GM12878 (cell line): ENCODE measurements around the gene SMIM43. TPM values are rescaled to one million over a fixed set of nuclear protein-coding genes. Genes with fewer than 3 reads are reported as not detected.
A peak's percentile ranks its signal among the peaks of the same experiment; 100 is the strongest.

Experiments used
- ATF2 ChIP-seq: IDR thresholded peaks from 2 replicates; pipeline ENCODE4 v1.6.1; 2012; ENCODE audit warnings: low read length, inconsistent platforms
- ATF7 ChIP-seq: fragments of 450-650 bp; IDR thresholded peaks from 2 replicates; pipeline ENCODE4 v1.6.1; 2016; ENCODE audit warnings: low read depth, mild to moderate bottlenecking
- CBFB ChIP-seq: IDR thresholded peaks from 2 replicates; pipeline ENCODE4 v1.6.1; 2016; ENCODE audit warnings: antibody characterized with exemption, low read depth
- CREM ChIP-seq: IDR thresholded peaks from 2 replicates; pipeline ENCODE4 v1.6.1; 2014; ENCODE audit warnings: antibody characterized with exemption, low read depth
- ETV6 ChIP-seq, 2 experiments: fragments of 450-650 bp in 1 of 2; IDR thresholded peaks in 1 of 2; conservative IDR thresholded peaks in 1 of 2; 2 replicates each; pipeline ENCODE4 v1.6.1; 2014; ENCODE audit warnings: antibody characterized with exemption in 1 of 2, borderline replicate concordance in 1 of 2, low read depth in 1 of 2, mild to moderate bottlenecking in 1 of 2, moderate library complexity in 1 of 2
- GABPA ChIP-seq: IDR thresholded peaks from 2 replicates; pipeline ENCODE4 v1.6.1; 2014; ENCODE audit warnings: antibody characterized with exemption, low read depth, mild to moderate bottlenecking, inconsistent platforms
- GATAD2B ChIP-seq: fragments of 450-650 bp; conservative IDR thresholded peaks from 2 replicates; pipeline ENCODE4 v1.6.1; 2017; ENCODE audit warnings: low read depth, mild to moderate bottlenecking, moderate library complexity
- IRF5 ChIP-seq: fragments of 450-650 bp; IDR thresholded peaks from 2 replicates; pipeline ENCODE4 v1.6.1; 2017; ENCODE audit warnings: borderline replicate concordance
- JUNB ChIP-seq: IDR thresholded peaks from 2 replicates; pipeline ENCODE4 v1.6.1; 2016; ENCODE audit warnings: antibody characterized with exemption, mild to moderate bottlenecking
- MTA3 ChIP-seq: IDR thresholded peaks from 2 replicates; pipeline ENCODE4 v1.6.1; 2012; ENCODE audit warnings: low read length, inconsistent platforms, borderline replicate concordance
- NFIC ChIP-seq: IDR thresholded peaks from 2 replicates; pipeline ENCODE4 v1.6.1; 2012; ENCODE audit warnings: low read depth, mild to moderate bottlenecking, inconsistent platforms, low read length, moderate library complexity
- NR2F1 ChIP-seq: fragments of 450-650 bp; conservative IDR thresholded peaks from 2 replicates; pipeline ENCODE4 v1.6.1; 2017; ENCODE audit warnings: mild to moderate bottlenecking
- NRF1 ChIP-seq: conservative IDR thresholded peaks from 2 replicates; pipeline ENCODE4 v1.6.1; 2011; ENCODE audit warnings: mild to moderate bottlenecking, low read depth, low read length, improper control_type of control experiment
- RAD21 ChIP-seq: IDR thresholded peaks from 2 replicates; pipeline ENCODE4 v1.6.1; 2011; ENCODE audit warnings: mild to moderate bottlenecking, low read depth, low read length, moderate library complexity; ENCODE audit not compliant: insufficient read depth
- RUNX3 ChIP-seq: IDR thresholded peaks from 2 replicates; pipeline ENCODE4 v1.6.1; 2012; ENCODE audit warnings: low read length, inconsistent platforms
- SIX5 ChIP-seq: IDR thresholded peaks from 2 replicates; pipeline ENCODE4 v1.6.1; 2011; ENCODE audit warnings: mild to moderate bottlenecking, low read depth, low read length, moderate library complexity; ENCODE audit not compliant: severe bottlenecking
- SMAD1 ChIP-seq: fragments of 450-650 bp; IDR thresholded peaks from 2 replicates; pipeline ENCODE4 v1.6.1; 2018; ENCODE audit warnings: mild to moderate bottlenecking, low read depth; ENCODE audit not compliant: partially characterized antibody
- SP1 ChIP-seq: IDR thresholded peaks from one replicate; pipeline ENCODE4 v1.6.1; 2011; ENCODE audit warnings: low read depth, low read length
- SREBF1 ChIP-seq: IDR thresholded peaks from 2 replicates; pipeline ENCODE4 v1.6.1; 2012; ENCODE audit warnings: mild to moderate bottlenecking, low read length
- TAF1 ChIP-seq: IDR thresholded peaks from 2 replicates; pipeline ENCODE4 v1.6.1; 2011; ENCODE audit warnings: mild to moderate bottlenecking, low read depth, low read length, borderline replicate concordance
- WRNIP1 ChIP-seq: IDR thresholded peaks from 2 replicates; pipeline ENCODE4 v1.6.1; 2011; ENCODE audit warnings: low read depth, low read length, improper control_type of control experiment, borderline replicate concordance
- ZBED1 ChIP-seq: IDR thresholded peaks from 2 replicates; pipeline ENCODE4 v1.6.1; 2016; ENCODE audit warnings: borderline replicate concordance
- ZNF207 ChIP-seq: fragments of 450-650 bp; IDR thresholded peaks from 2 replicates; pipeline ENCODE4 v1.6.1; 2014; ENCODE audit warnings: antibody characterized with exemption, mild to moderate bottlenecking, borderline replicate concordance
- polyA plus RNA-seq, 11 experiments: library from polyadenylated mRNA; depleted of rRNA in 4 of 11; unstranded in 6 of 11; stranded (reverse) in 5 of 11; fragments of >200 nt; fragmentation: Nextera tagmentation in 4 of 11; fragmentation: Illumina TruSeq in 1 of 11; extraction: Ambion mirVana in 4 of 11; extraction: Trizol in 1 of 11; gene quantifications; 1 replicate in 1 of 11; 2 replicates in 10 of 11; pipeline versions ENCODE4 v1.2.1 to v1.2.3, GENCODE V29; 2011 to 2016; ENCODE audit warnings: inconsistent platforms in 2 of 11, missing spikeins in 2 of 11, low read depth in 1 of 11
- total RNA-seq, 4 experiments: library from RNA; depleted of rRNA in 3 of 4; stranded (reverse); fragments of >200 nt in 3 of 4; fragmentation: Illumina TruSeq in 1 of 4; extraction: Trizol in 1 of 4; gene quantifications; 2 replicates each; pipeline versions ENCODE4 v1.2.1 to v1.2.3, GENCODE V29; 2013 to 2021
- TF ChIP-seq, protein P1 (sequence below): fragments of 450-650 bp; IDR thresholded peaks from 2 replicates; pipeline ENCODE4 v1.6.1; 2017; ENCODE audit warnings: low read depth, mild to moderate bottlenecking, moderate library complexity
- TF ChIP-seq, protein P2 (sequence below): IDR thresholded peaks from 2 replicates; pipeline ENCODE4 v1.6.1; 2011; ENCODE audit warnings: mild to moderate bottlenecking, low read depth, low read length, moderate library complexity; ENCODE audit not compliant: insufficient replicate concordance
- TF ChIP-seq, protein P3 (sequence below): IDR thresholded peaks from 2 replicates; pipeline ENCODE4 v1.6.1; 2011; ENCODE audit warnings: borderline replicate concordance, low read depth, mild to moderate bottlenecking, moderate library complexity, mixed read lengths, low read length; ENCODE audit not compliant: insufficient read depth; ENCODE audit errors: extremely low read length

The SMIM43 gene
- total and polyA plus RNA-seq, 10 of the 15 experiments (the other 5 are each of a cell fraction or from before 2014, with no cell fraction given), result 0.12 TPM; not detected in 9

DNA sequence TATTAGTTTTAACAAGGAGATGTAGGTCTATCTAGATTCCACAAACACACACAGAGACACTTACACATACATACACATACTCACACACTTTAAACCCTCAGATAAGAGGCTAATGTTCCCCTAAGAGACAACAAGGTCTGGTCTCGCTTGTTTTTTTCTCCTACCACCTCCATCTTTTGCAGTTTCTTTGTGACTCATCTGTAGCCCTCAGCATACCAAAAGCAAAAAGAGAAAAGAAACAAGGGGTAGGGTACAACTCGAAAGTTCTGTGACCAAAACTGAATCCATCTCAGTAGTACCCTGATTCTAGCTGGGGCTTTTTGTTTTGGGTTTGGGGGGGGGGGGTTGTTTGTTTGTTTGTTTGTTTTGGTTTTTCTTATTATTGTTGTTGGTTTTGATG is 23.9 kb upstream of the SMIM43 start (continued):
- TF ChIP-seq RAD21, result 0 out of 2 replicates have a peak, but pooled peaks have one; percentile 8
- TF ChIP-seq, protein P1, sequence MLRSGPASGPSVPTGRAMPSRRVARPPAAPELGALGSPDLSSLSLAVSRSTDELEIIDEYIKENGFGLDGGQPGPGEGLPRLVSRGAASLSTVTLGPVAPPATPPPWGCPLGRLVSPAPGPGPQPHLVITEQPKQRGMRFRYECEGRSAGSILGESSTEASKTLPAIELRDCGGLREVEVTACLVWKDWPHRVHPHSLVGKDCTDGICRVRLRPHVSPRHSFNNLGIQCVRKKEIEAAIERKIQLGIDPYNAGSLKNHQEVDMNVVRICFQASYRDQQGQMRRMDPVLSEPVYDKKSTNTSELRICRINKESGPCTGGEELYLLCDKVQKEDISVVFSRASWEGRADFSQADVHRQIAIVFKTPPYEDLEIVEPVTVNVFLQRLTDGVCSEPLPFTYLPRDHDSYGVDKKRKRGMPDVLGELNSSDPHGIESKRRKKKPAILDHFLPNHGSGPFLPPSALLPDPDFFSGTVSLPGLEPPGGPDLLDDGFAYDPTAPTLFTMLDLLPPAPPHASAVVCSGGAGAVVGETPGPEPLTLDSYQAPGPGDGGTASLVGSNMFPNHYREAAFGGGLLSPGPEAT, result no peak
- peak; percentile 65; the same call in 1 of the 2 replicates for TF ChIP-seq NFIC
- peak; percentile 64 for TF ChIP-seq RUNX3
- TF ChIP-seq GATAD2B, result no peak
- TF ChIP-seq ATF2, result no peak; the same call in 1 of the 2 replicates
- peak; percentile 89 for TF ChIP-seq JUNB
- no peak for TF ChIP-seq ZNF207
- TF ChIP-seq SIX5, result no peak
- TF ChIP-seq SP1, result no peak
- no peak for TF ChIP-seq GABPA
- TF ChIP-seq CBFB, result no peak
- TF ChIP-seq WRNIP1, result no peak
- TF ChIP-seq ATF7, result no peak
- no peak for TF ChIP-seq ETV6 (conservative IDR thresholded peaks at IDR 0.05 in 1 of 2, IDR thresholded peaks at IDR 0.05 in 1 of 2; ENCODE audit: borderline replicate concordance in 1 of 2, low read depth in 1 of 2)
- peak; percentile 47; the same call in 1 of the 2 replicates for TF ChIP-seq ZBED1
- no peak for TF ChIP-seq IRF5
- no peak for TF ChIP-seq NR2F1
- 0 out of 2 replicates have a peak, but pooled peaks have one; percentile 41 for TF ChIP-seq MTA3
- TF ChIP-seq CREM, result no peak
- TF ChIP-seq SREBF1, result no peak
- TF ChIP-seq, protein P2, sequence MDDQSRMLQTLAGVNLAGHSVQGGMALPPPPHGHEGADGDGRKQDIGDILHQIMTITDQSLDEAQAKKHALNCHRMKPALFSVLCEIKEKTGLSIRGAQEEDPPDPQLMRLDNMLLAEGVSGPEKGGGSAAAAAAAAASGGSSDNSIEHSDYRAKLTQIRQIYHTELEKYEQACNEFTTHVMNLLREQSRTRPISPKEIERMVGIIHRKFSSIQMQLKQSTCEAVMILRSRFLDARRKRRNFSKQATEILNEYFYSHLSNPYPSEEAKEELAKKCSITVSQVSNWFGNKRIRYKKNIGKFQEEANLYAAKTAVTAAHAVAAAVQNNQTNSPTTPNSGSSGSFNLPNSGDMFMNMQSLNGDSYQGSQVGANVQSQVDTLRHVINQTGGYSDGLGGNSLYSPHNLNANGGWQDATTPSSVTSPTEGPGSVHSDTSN, result no peak
- TF ChIP-seq, protein P3, sequence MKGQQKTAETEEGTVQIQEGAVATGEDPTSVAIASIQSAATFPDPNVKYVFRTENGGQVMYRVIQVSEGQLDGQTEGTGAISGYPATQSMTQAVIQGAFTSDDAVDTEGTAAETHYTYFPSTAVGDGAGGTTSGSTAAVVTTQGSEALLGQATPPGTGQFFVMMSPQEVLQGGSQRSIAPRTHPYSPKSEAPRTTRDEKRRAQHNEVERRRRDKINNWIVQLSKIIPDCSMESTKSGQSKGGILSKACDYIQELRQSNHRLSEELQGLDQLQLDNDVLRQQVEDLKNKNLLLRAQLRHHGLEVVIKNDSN, result no peak
- no peak for TF ChIP-seq NRF1
- TF ChIP-seq TAF1, result no peak
- TF ChIP-seq SMAD1, result no peak
